H1 (cell line): Measurements from ENCODE around the gene WDR53. TPM values are rescaled to one million over a fixed set of nuclear protein-coding genes. Genes with fewer than 3 reads are reported as not detected.

Source experiments
- CTCF ChIA-PET: fragments of 300-600 bp; sonication (Branson Sonifier 250); formaldehyde crosslinking; loops from one replicate; lab custom pipeline; 2021; ENCODE audit not compliant: partially characterized antibody; lab: Charles Lee
- POLR2A ChIA-PET: fragments of 300-600 bp; sonication (Branson Sonifier 250); formaldehyde crosslinking; loops from one replicate; lab custom pipeline; 2021; ENCODE audit warnings: inconsistent platforms; ENCODE audit not compliant: partially characterized antibody; lab: Charles Lee
- DNase-seq, 2 experiments: peaks; one replicate each; pipeline versions ENCODE4 v3.0.0 to v3.0.0-alpha.2; 2010 to 2022; ENCODE audit warnings: low spot score in 2 of 2, low read depth in 1 of 2, mixed read lengths in 1 of 2
- FAIRE-seq: peaks from 2 replicates; lab custom pipeline; 2011; peaks lifted over from hg19 to GRCh38; lab: Jason Lieb, UNC
- H2AFZ ChIP-seq: 2 replicates; pipeline ENCODE4 v1.8.1; 2012; ENCODE audit warnings: low read length, inconsistent platforms
- H2AK5ac ChIP-seq: 2 replicates; pipeline ENCODE4 v1.6.1; 2013; ENCODE audit warnings: low read depth, low read length
- H2BK120ac ChIP-seq: replicated peaks from 2 replicates; pipeline ENCODE3; 2013; ENCODE audit warnings: low read depth, low read length, inconsistent platforms
- H2BK12ac ChIP-seq: 2 replicates; pipeline ENCODE4 v1.6.1; 2013; ENCODE audit warnings: low read depth, low read length
- H2BK15ac ChIP-seq: 2 replicates; pipeline ENCODE4 v1.6.1; 2013; ENCODE audit warnings: low read length
- H2BK20ac ChIP-seq: 2 replicates; pipeline ENCODE4 v1.6.1; 2013; ENCODE audit warnings: low read length
- H2BK5ac ChIP-seq: 2 replicates; pipeline ENCODE4 v1.6.1; 2013; ENCODE audit warnings: low read depth, low read length
- H3K14ac ChIP-seq: 2 replicates; pipeline ENCODE4 v1.6.1; 2013; ENCODE audit warnings: inconsistent platforms; ENCODE audit not compliant: insufficient read length
- H3K18ac ChIP-seq: 2 replicates; pipeline ENCODE4 v1.6.1; 2013; ENCODE audit warnings: low read length; ENCODE audit errors: extremely low read depth
- H3K23ac ChIP-seq: 2 replicates; pipeline ENCODE4 v1.6.1; 2013; ENCODE audit warnings: inconsistent platforms; ENCODE audit not compliant: insufficient read length
- H3K23me2 ChIP-seq: 2 replicates; pipeline ENCODE4 v1.6.1; 2013; ENCODE audit warnings: low read depth, low read length
- H3K27ac ChIP-seq: 2 replicates; pipeline ENCODE4 v1.6.1; 2011; ENCODE audit warnings: low read depth, low read length, inconsistent platforms
- H3K27me3 ChIP-seq, 4 experiments: replicated peaks in 1 of 4; 1 replicate in 1 of 4; 2 replicates in 3 of 4; pipeline versions ENCODE4 v1.6.1 to v1.8.1; 2011 to 2013; ENCODE audit warnings: low read length in 3 of 4, mild to moderate bottlenecking in 3 of 4, inconsistent platforms in 2 of 4, mixed read lengths in 2 of 4, moderate library complexity in 1 of 4; ENCODE audit not compliant: control insufficient read depth in 3 of 4, insufficient read depth in 3 of 4; ENCODE audit errors: extremely low read depth in 1 of 4
- H3K36me3 ChIP-seq, 4 experiments: 2 replicates each; pipeline versions ENCODE4 v1.6.1 to v1.8.1; 2011 to 2013; ENCODE audit warnings: mild to moderate bottlenecking in 4 of 4, low read length in 3 of 4, moderate library complexity in 2 of 4, control low read depth in 1 of 4, inconsistent platforms in 1 of 4; ENCODE audit not compliant: insufficient read depth in 4 of 4, control insufficient read depth in 2 of 4
- H3K4ac ChIP-seq: replicated peaks from 2 replicates; pipeline ENCODE3; 2013; ENCODE audit warnings: low read length, low read depth, mixed read lengths, inconsistent platforms; ENCODE audit not compliant: insufficient read length
- H3K4me1 ChIP-seq, 4 experiments: replicated peaks in 1 of 4; 1 replicate in 1 of 4; 2 replicates in 3 of 4; pipeline versions ENCODE4 v1.6.1 to v1.8.1; 2011 to 2013; ENCODE audit warnings: low read length in 3 of 4, inconsistent platforms in 2 of 4, mixed read lengths in 1 of 4; ENCODE audit not compliant: insufficient read depth in 4 of 4, control insufficient read depth in 3 of 4
- H3K4me2 ChIP-seq, 2 experiments: 2 replicates each; pipeline versions ENCODE4 v1.6.1 to v1.8.1; 2011 to 2013; ENCODE audit warnings: low read depth in 2 of 2, low read length in 2 of 2, control low read depth in 1 of 2, inconsistent platforms in 1 of 2, mild to moderate bottlenecking in 1 of 2; ENCODE audit not compliant: insufficient read depth in 1 of 2
- H3K4me3 ChIP-seq, 4 experiments: fragments of 200-600, 300-600 bp in 1 of 4; sonication (generic), shearing (Covaris generic), sonication (Bioruptor Twin) in 1 of 4; 2 replicates each; pipeline versions ENCODE4 v1.5.1 to v1.8.1; 2011 to 2016; ENCODE audit warnings: low read length in 4 of 4, low read depth in 3 of 4, control low read depth in 2 of 4, inconsistent platforms in 2 of 4, mild to moderate bottlenecking in 2 of 4, mixed read lengths in 1 of 4, moderate library complexity in 1 of 4; ENCODE audit not compliant: insufficient read depth in 2 of 4; ENCODE audit errors: extremely low read depth in 1 of 4
- H3K56ac ChIP-seq: replicated peaks from 2 replicates; pipeline ENCODE3; 2013; ENCODE audit warnings: low read depth, mild to moderate bottlenecking, mixed read lengths, low read length, inconsistent platforms; ENCODE audit not compliant: insufficient read length
- H3K79me1 ChIP-seq: 2 replicates; pipeline ENCODE4 v1.6.1; 2013; ENCODE audit warnings: low read depth, low read length, control low read depth
- H3K79me2 ChIP-seq, 2 experiments: 2 replicates each; pipeline versions ENCODE4 v1.6.1 to v1.8.1; 2012 to 2013; ENCODE audit warnings: low read length in 2 of 2, mild to moderate bottlenecking in 2 of 2, inconsistent platforms in 1 of 2; ENCODE audit not compliant: insufficient read depth in 2 of 2, control insufficient read depth in 1 of 2
- H3K9ac ChIP-seq, 4 experiments: replicated peaks in 1 of 4; 1 replicate in 1 of 4; 2 replicates in 3 of 4; pipeline versions ENCODE4 v1.6.1 to v1.8.1; 2011 to 2013; ENCODE audit warnings: low read depth in 3 of 4, low read length in 3 of 4, control low read depth in 2 of 4, mild to moderate bottlenecking in 2 of 4, moderate library complexity in 2 of 4, inconsistent platforms in 1 of 4; ENCODE audit errors: extremely low read depth in 1 of 4
- H3K9me3 ChIP-seq, 2 experiments: 2 replicates each; pipeline versions ENCODE4 v1.6.1 to v1.8.1; 2012 to 2013; ENCODE audit warnings: mild to moderate bottlenecking in 2 of 2, moderate library complexity in 2 of 2, control low read depth in 1 of 2, inconsistent platforms in 1 of 2, low read depth in 1 of 2, low read length in 1 of 2, mixed read lengths in 1 of 2; ENCODE audit not compliant: insufficient read depth in 2 of 2
- H4K20me1 ChIP-seq, 2 experiments: replicated peaks in 1 of 2; 2 replicates each; pipeline versions ENCODE3 to v1.8.1; 2011 to 2013; ENCODE audit warnings: inconsistent platforms in 2 of 2, low read length in 2 of 2, mild to moderate bottlenecking in 1 of 2; ENCODE audit not compliant: insufficient read depth in 2 of 2, control insufficient read depth in 1 of 2
- H4K5ac ChIP-seq: 2 replicates; pipeline ENCODE4 v1.6.1; 2013; ENCODE audit warnings: low read length, low read depth, mixed read lengths, inconsistent platforms; ENCODE audit not compliant: insufficient read length
- H4K8ac ChIP-seq: 2 replicates; pipeline ENCODE4 v1.8.0; 2013; ENCODE audit warnings: mild to moderate bottlenecking, moderate library complexity, low read length, inconsistent platforms; ENCODE audit not compliant: insufficient read depth; ENCODE audit errors: extremely low read depth
- H4K91ac ChIP-seq: replicated peaks from 2 replicates; pipeline ENCODE3; 2013; ENCODE audit warnings: low read length, mixed read lengths, inconsistent platforms; ENCODE audit not compliant: insufficient read length
- BACH1 ChIP-seq: IDR thresholded peaks from 2 replicates; pipeline ENCODE4 v1.6.1; 2012; ENCODE audit warnings: low read length, improper control_type of control experiment
- CTBP2 ChIP-seq: IDR thresholded peaks from 2 replicates; pipeline ENCODE4 v1.7.0; 2011; ENCODE audit warnings: borderline replicate concordance, mild to moderate bottlenecking, moderate library complexity, mixed read lengths, low read length; ENCODE audit not compliant: insufficient read depth, insufficient read length
- CTCF ChIP-seq, 3 experiments: IDR thresholded peaks; 1 replicate in 2 of 3; 2 replicates in 1 of 3; pipeline versions ENCODE4 v1.5.1 to v1.6.1; 2011; ENCODE audit warnings: low read length in 3 of 3, mild to moderate bottlenecking in 3 of 3, inconsistent platforms in 2 of 3, low read depth in 1 of 3, moderate library complexity in 1 of 3; ENCODE audit not compliant: insufficient read depth in 1 of 3; ENCODE audit errors: control extremely low read depth in 1 of 3
- KDM4A ChIP-seq: IDR thresholded peaks from one replicate; pipeline ENCODE4 v1.7.1; 2012; ENCODE audit warnings: low read depth, mild to moderate bottlenecking, moderate library complexity, low read length, inconsistent platforms; ENCODE audit not compliant: severe bottlenecking
- NRF1 ChIP-seq: IDR thresholded peaks from 2 replicates; pipeline ENCODE4 v1.6.1; 2011; ENCODE audit warnings: mild to moderate bottlenecking, low read depth, low read length, improper control_type of control experiment
- RFX5 ChIP-seq: IDR thresholded peaks from 2 replicates; pipeline ENCODE4 v1.6.1; 2011; ENCODE audit warnings: low read depth, low read length, improper control_type of control experiment, borderline replicate concordance
- SP1 ChIP-seq: IDR thresholded peaks from 2 replicates; pipeline ENCODE4 v1.6.1; 2011; ENCODE audit warnings: low read depth, low read length
- WGBS, 2 experiments: shearing (Covaris generic) in 1 of 2; methylation state at CpG; one replicate each; pipeline versions ENCODE4 v1.1.6 to v1.1.7; 2013 to 2015; ENCODE audit warnings: low lambda C conversion rate in 2 of 2, mixed read lengths in 2 of 2, inconsistent platforms in 1 of 2, low coverage in 1 of 2, missing lambda C conversion rate in 1 of 2; ENCODE audit not compliant: insufficient replicate concordance in 2 of 2, insufficient coverage in 1 of 2, insufficient read length in 1 of 2; ENCODE audit errors: extremely low coverage in 1 of 2, missing lambda C conversion rate in 1 of 2; 5-methylcytosine and 5-hydroxymethylcytosine counted together
- polyA plus RNA-seq, 7 experiments: library from polyadenylated mRNA; depleted of rRNA in 3 of 7; stranded (reverse) in 5 of 7; unstranded in 2 of 7; fragments of >200 nt in 5 of 7; fragments of 200-250 nt in 2 of 7; gene quantifications; 1 replicate in 5 of 7; 2 replicates in 1 of 7; 4 replicates in 1 of 7; pipeline versions ENCODE4 v1.2.1 to v1.2.3, GENCODE V29; 2011 to 2013; ENCODE audit warnings: missing spikeins in 2 of 7, mixed read lengths in 2 of 7
- total RNA-seq: library from RNA; stranded (reverse); fragmentation: NEBNext Ultra II Directional; extraction: Animal tissue kit (Norgen Biotek cat#: 25700); gene quantifications from 2 replicates; pipeline ENCODE4 v1.2.1, GENCODE V29; 2021

Gene WDR53
- total and polyA plus RNA-seq, 2 of the 8 experiments (the other 6 are each of a cell fraction or from before 2014, with no cell fraction given): 7.4 to 18.8 TPM

- no peak overlapping the region for H2BK5ac ChIP-seq
- H3K79me2 ChIP-seq: no peaks in the 10 kb centered on the region
- H2BK120ac ChIP-seq: no peak overlapping the region
- H3K9me3 ChIP-seq: peaks cover 11 to 12% of the 10 kb centered on the region in 2 experiments
- no peak overlapping the region for H4K8ac ChIP-seq
- H3K4me1 ChIP-seq: no peaks in the 10 kb centered on the region
- H3K4me3 ChIP-seq: no peak overlapping the region
- H3K23me2 ChIP-seq: no peaks in the 10 kb centered on the region
- H3K79me1 ChIP-seq: no peaks in the 10 kb centered on the region
- H2BK12ac ChIP-seq: no peak overlapping the region
- H3K14ac ChIP-seq: no peak overlapping the region
- no peak overlapping the region for H4K91ac ChIP-seq
- H3K9ac ChIP-seq: no peak overlapping the region
- DNase-seq: no peak
- peaks cover 0 to 2% (median 0%) of the 10 kb centered on the region in 4 experiments; a peak in 1 of 7 replicates for H3K27me3 ChIP-seq
- CTCF ChIA-PET: interaction anchor here (1.0 to 2.4 kb wide), 5 partner anchors 8 to 25 kb away, joined by 3 to 7 read pairs (median 5); no protein-coding TSS in a partner anchor
- no peak overlapping the region for H3K4me2 ChIP-seq
- no peak overlapping the region for H3K27ac ChIP-seq
- H2BK20ac ChIP-seq: no peak overlapping the region
- H4K5ac ChIP-seq: no peak overlapping the region
- no peaks in the 10 kb centered on the region for H4K20me1 ChIP-seq
- H3K36me3 ChIP-seq: no peaks in the 10 kb centered on the region
- no peak overlapping the region for H3K56ac ChIP-seq
- no peak overlapping the region for H2AK5ac ChIP-seq
- no peak overlapping the region for H3K4ac ChIP-seq
- H3K18ac ChIP-seq: no peak overlapping the region
- POLR2A ChIA-PET: interaction anchor here (1.0 kb wide), 1 partner anchor 13 kb away, joined by 3 read pairs; no protein-coding TSS in a partner anchor
- H2AFZ ChIP-seq: no peak overlapping the region
- no peak for FAIRE-seq
- H3K23ac ChIP-seq: no peak overlapping the region
- no peak overlapping the region for H2BK15ac ChIP-seq
- 85% methylated on average over 5 of the region's 5 CpGs; no CpG with 5 or more reads in 1 of the 2 experiments for WGBS, 2 experiments
- no peak for TF ChIP-seq BACH1
- TF ChIP-seq CTBP2: no peak
- TF ChIP-seq CTCF (IDR thresholded peaks at IDR 0.05; ENCODE audit: control extremely low read depth in 1 of 3, insufficient read depth in 1 of 3, low read depth in 1 of 3, low read length in 3 of 3): no peak
- no peak for TF ChIP-seq RFX5
- TF ChIP-seq NRF1: no peak
- no peak for TF ChIP-seq KDM4A
- no peak for TF ChIP-seq SP1
Observed at GRCh38 chr3:196546537-196546936, 21.8 kb downstream of the WDR53 start.
